Small intestine (tissue), 7 donors: Measurements from ENCODE around the gene RNF144B. TPM values are rescaled to one million over a fixed set of nuclear protein-coding genes. Genes with fewer than 3 reads are reported as not detected.
A peak's percentile ranks its signal among the peaks of the same experiment; 100 is the strongest.

ENCODE experiments used
- DNase-seq, 2 donors: peaks; one replicate each; pipeline versions ENCODE4 v3.0.0 to v3.0.0-alpha.2; 2013
- FAIRE-seq: peaks from 2 replicates; lab custom pipeline; 2012; peaks lifted over from hg19 to GRCh38; lab: Jason Lieb, UNC
- H3K27ac ChIP-seq, 3 donors: one replicate each; pipeline ENCODE4 v1.5.1; 2013; ENCODE audit warnings: low read length in 2 of 3, mild to moderate bottlenecking in 2 of 3, control low read depth in 1 of 3, inconsistent platforms in 1 of 3, low read depth in 1 of 3, moderate library complexity in 1 of 3
- H3K27me3 ChIP-seq, 3 donors: one replicate each; pipeline ENCODE4 v1.6.1; 2013; ENCODE audit warnings: low read length in 3 of 3, inconsistent platforms in 1 of 3; ENCODE audit not compliant: control insufficient read depth in 3 of 3, insufficient read depth in 3 of 3
- H3K36me3 ChIP-seq, 3 donors: one replicate each; pipeline ENCODE4 v1.6.1; 2013; ENCODE audit warnings: low read length in 3 of 3, inconsistent platforms in 1 of 3, low read depth in 1 of 3, mild to moderate bottlenecking in 1 of 3, moderate library complexity in 1 of 3; ENCODE audit not compliant: control insufficient read depth in 3 of 3, insufficient read depth in 2 of 3
- H3K4me1 ChIP-seq, 3 donors: one replicate each; pipeline ENCODE4 v1.6.1; 2013; ENCODE audit warnings: low read length in 2 of 3, inconsistent platforms in 1 of 3, low read depth in 1 of 3, mild to moderate bottlenecking in 1 of 3, moderate library complexity in 1 of 3; ENCODE audit not compliant: control insufficient read depth in 3 of 3, insufficient read depth in 2 of 3
- H3K4me3 ChIP-seq, 3 donors: one replicate each; pipeline ENCODE4 v1.5.1; 2013; ENCODE audit warnings: low read length in 3 of 3, control low read depth in 1 of 3, inconsistent platforms in 1 of 3, low read depth in 1 of 3, mild to moderate bottlenecking in 1 of 3, moderate library complexity in 1 of 3
- H3K9me3 ChIP-seq, 2 donors: one replicate each; pipeline ENCODE4 v1.6.1; 2013; ENCODE audit warnings: low read depth in 1 of 2, low read length in 1 of 2; ENCODE audit not compliant: control insufficient read depth in 2 of 2, insufficient read depth in 1 of 2
- WGBS, 3 donors: extraction: QIAGEN DNeasy Blood & Tissue Kit; methylation state at CpG; one replicate each; pipeline ENCODE4 v1.1.7; 2013; 5-methylcytosine and 5-hydroxymethylcytosine counted together
- polyA plus RNA-seq, 4 donors: library from polyadenylated mRNA; stranded (reverse) in 3 of 4; unstranded in 1 of 4; fragments of 200-250 nt in 3 of 4; fragments of 120-200 nt in 1 of 4; gene quantifications; one replicate each; pipeline versions ENCODE4 v1.2.1 to v1.2.3, GENCODE V29; 2013
- donor health status: healthy with polysubstance abuse.
- donor health status: control.
- donor health status: control.
- donor health status: Bipolar disorder and iron deficiency.
- donor health status: healthy.

Gene RNF144B
- polyA plus RNA-seq, 4 donors: 1.9 to 4.0 (median 3.1) TPM

DNA sequence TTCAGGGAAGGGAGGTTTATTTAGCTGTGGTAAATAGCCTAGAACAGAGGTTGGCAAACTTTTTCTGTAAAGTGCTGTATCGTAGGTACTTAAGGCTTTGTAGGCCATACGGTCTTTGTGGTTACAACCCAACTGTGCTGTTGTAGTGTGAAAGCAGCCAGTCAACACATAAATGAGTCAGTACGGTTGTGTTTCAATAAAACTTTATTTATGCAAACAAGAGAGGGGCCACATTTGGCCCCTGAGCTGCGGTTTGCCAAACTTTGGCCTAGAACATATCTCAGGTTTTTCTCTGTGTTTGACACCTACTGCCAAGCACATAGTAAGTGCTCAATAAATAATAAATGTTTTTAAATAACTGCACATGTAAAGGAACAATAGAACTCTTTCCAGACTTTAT is 102.2 kb downstream of the RNF144B start:
- 79 to 87% (median 85%) methylated on average over 4 of the region's 4 CpGs for WGBS, 3 donors
- Histone ChIP-seq H3K36me3 (no peaks in the 10 kb centered on the region), H3K27me3 (peaks cover 0 to 4% (median 0%) of the 10 kb centered on the region in 3 donors), H3K27ac (no peak overlapping the region), H3K4me3 (no peak overlapping the region), H3K9me3 (no peaks in the 10 kb centered on the region), H3K4me1 (peaks cover 0 to 4% (median 0%) of the 10 kb centered on the region in 3 donors)
- FAIRE-seq (no peak), DNase-seq (no peak)

DNA sequence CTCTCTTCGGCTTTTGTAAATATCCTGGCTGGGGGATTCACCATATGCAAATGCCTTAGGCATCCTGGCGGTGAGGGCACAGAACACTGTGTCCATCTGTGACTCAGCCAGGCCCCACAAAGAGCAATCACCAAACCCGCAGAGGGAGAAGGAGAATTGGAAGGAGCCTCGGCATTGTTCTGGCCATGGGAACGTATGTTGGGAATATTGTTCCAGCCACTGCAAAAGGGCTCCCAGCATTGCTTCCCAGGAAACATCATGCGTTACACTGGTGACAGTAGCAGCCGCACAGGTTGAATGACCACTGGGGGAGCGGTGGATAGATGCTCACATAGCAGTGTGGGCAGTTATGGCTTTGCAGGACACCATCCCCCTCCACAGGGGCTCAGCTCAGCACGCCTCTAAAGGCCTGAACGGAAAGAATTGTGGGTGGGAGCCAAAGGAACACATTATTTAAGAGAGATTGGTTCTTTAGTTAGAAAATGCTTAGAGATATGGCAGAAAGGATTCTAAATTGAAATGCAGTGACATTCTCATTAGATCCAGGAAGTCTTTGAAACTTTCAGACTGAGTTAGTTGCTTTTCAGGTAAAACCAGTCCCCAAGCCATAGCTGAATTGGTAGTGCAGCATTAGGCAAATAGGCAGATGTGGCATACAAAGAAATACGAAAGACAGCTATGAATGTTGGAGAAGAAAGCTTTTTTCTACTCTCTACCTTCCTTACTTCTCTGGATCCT is 104.3 kb downstream of the RNF144B start:
- Histone ChIP-seq H3K9me3 (no peaks in the 10 kb centered on the region), H3K27ac (no peak overlapping the region), H3K4me3 (no peak overlapping the region), H3K36me3 (no peaks in the 10 kb centered on the region), H3K27me3 (peaks cover 0 to 4% (median 0%) of the 10 kb centered on the region in 3 donors), H3K4me1 (peaks cover 0 to 5% (median 0%) of the 10 kb centered on the region in 3 donors)
- no peak for FAIRE-seq
- DNase-seq: no peak
- 86 to 91% (median 86%) methylated on average over 11 of the region's 11 CpGs for WGBS, 3 donors

DNA sequence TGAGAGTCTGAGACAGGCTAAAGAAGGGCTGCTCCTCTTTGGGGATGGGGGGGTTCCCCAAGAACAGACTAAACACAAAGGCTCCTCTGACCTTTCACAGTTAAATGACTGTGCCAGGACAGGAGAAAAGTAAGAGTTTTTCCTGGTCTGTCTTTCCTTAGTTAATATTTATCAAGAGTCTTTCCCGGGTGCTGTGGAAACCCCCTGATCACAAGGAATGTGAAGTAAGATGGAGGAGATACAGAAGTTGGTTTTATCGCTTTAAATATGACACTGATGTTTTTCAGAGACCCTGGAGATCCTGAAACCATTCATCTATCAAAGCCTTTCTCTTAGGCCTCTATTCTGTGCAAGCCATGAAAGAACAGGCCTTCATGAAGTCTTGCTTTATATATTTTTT is 105.8 kb downstream of the RNF144B start:
- no peaks in the 10 kb centered on the region for H3K36me3 ChIP-seq
- FAIRE-seq (no peak), DNase-seq (no peak)
- H3K27ac ChIP-seq: no peak overlapping the region
- no peaks in the 10 kb centered on the region for H3K9me3 ChIP-seq
- 51 to 73% (median 62%) methylated on average over 2 of the region's 2 CpGs for WGBS, 3 donors
- peaks cover 0 to 5% (median 0%) of the 10 kb centered on the region in 3 donors for H3K4me1 ChIP-seq
- H3K27me3 ChIP-seq: peaks cover 0 to 2% (median 0%) of the 10 kb centered on the region in 3 donors
- no peak overlapping the region for H3K4me3 ChIP-seq

DNA sequence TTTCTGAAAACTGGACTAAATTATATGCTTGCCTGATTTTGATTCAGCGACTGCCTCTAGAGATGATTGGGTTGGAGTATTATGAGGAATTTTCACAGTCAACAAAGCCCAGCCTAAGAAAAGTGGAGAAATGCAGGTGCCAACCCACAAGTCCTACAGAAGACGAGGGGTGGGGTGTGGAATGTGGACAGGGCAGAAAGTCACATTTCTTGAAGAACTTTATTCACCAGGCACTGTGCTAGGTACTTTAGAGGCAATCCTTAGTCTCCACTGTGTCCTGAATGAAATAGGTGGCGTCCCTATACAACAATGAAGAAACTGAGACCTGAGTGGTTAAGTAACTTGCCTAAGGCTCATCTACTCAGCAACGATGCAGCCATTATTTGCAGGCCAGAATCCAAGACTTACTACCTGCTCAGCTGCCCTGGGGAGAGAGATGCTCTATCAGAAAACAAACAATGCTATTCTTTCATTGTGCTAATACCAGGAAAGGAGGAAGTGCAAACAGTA is 106.3 kb downstream of the RNF144B start:
- H3K27me3 ChIP-seq: peaks cover 0 to 1% (median 0%) of the 10 kb centered on the region in 3 donors
- H3K4me3 ChIP-seq: no peak overlapping the region
- FAIRE-seq (no peak), DNase-seq (peak in 1 of 2 donors; percentile 11)
- H3K36me3 ChIP-seq: no peaks in the 10 kb centered on the region
- WGBS, 3 donors: 60 to 75% (median 62%) methylated on average over 4 of the region's 4 CpGs
- H3K27ac ChIP-seq: no peak overlapping the region
- no peaks in the 10 kb centered on the region for H3K9me3 ChIP-seq
- peaks cover 0 to 5% (median 0%) of the 10 kb centered on the region in 3 donors for H3K4me1 ChIP-seq

DNA sequence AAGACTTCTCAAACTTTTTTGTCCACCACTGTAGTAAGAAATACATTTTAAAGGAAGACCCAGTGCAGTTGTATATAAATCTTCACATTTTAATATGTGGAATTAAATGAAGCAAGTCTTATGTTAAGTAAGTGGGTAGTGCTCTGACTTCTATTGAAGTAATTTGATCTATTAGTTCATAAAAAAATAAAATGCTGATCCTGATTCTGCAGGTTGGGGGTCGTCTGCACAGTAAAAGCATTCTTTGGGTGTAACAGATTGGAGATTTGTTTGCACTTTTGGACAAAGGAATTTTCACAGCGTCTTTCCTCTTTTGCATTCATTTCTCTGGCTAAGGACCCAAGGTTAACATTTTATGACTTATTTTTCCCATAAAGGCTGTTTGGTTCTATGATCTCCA is 106.8 kb downstream of the RNF144B start:
- 8 to 24% (median 23%) methylated on average over 2 of the region's 2 CpGs for WGBS, 3 donors
- Histone ChIP-seq H3K27ac (no peak overlapping the region), H3K4me3 (no peak overlapping the region), H3K36me3 (no peaks in the 10 kb centered on the region), H3K27me3 (peaks cover 0 to 1% (median 0%) of the 10 kb centered on the region in 3 donors), H3K4me1 (peaks cover 0 to 5% (median 0%) of the 10 kb centered on the region in 3 donors), H3K9me3 (no peaks in the 10 kb centered on the region)
- DNase-seq (no peak), FAIRE-seq (no peak)

DNA sequence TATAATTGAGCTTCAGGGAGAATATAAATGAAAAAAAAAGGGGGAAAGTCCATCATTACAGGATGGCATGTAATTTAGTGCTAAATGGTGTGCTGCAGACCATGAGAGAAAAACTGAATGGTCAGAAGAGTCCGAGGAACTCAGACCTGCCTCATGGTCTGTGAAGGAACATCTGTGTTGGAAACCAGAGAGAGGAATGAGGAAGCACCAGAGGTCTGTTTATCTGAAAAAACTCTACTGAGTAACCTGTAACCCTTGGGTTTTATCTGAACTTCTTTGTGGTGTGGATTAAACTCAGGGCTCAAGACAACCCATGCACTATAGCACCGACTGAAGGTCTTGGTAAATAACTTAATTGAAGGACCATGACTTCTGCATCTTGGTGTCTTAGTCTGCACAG is 108.1 kb downstream of the RNF144B start:
- DNase-seq (no peak), FAIRE-seq (no peak)
- no peaks in the 10 kb centered on the region for H3K36me3 ChIP-seq
- WGBS, 3 donors: 15 to 45% (median 21%) methylated on average over 2 of the region's 2 CpGs
- H3K4me3 ChIP-seq: no peak overlapping the region
- H3K4me1 ChIP-seq: peaks cover 0 to 5% (median 0%) of the 10 kb centered on the region in 3 donors
- H3K27ac ChIP-seq: no peak overlapping the region
- no peaks in the 10 kb centered on the region for H3K27me3 ChIP-seq
- H3K9me3 ChIP-seq: no peaks in the 10 kb centered on the region

DNA sequence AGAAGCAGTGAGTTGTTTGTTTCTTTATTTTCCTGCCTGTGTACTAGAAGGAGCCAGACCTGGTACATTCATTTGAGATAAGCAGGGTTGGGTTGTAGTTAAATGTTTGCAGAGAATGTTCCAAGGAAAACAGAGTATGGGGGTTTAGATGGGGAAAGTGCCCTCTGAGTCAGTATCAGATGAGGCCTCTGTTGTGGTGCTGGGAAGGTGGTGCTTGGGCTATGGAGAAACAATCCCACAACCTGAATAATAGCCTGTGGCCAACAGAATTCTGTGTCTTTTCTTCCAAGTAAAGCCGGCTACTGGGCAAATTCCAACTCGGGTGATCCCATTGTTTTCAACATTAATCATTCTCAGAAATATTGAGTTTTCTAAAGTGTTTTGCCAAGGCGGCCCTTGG is 109.3 kb downstream of the RNF144B start:
- Histone ChIP-seq H3K4me1 (peaks cover 0 to 5% (median 0%) of the 10 kb centered on the region in 3 donors), H3K9me3 (no peaks in the 10 kb centered on the region), H3K36me3 (no peaks in the 10 kb centered on the region), H3K27ac (no peak overlapping the region), H3K27me3 (no peaks in the 10 kb centered on the region), H3K4me3 (no peak overlapping the region)
- 51 to 66% (median 59%) methylated on average over 3 of the region's 3 CpGs for WGBS, 3 donors
- FAIRE-seq (no peak), DNase-seq (no peak)

DNA sequence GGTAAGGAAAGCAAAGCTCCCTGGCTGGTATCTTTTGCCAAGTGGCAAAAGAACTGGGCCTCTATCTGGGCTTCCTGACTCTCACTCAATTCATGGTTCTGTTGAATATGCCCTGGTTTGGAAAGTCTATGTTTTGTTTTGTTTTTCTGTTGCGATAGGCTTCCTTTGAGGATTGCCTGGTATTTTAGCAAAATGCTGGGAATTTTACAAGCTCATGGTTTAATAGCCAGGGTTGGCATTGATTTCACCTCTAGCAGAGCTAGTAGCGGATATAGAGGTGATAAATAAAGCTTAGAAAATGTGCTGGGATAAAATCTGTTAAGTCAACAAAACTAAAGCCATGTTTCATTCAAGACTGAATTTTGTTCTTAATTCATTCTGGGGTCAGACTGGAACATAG is 109.9 kb downstream of the RNF144B start:
- Histone ChIP-seq H3K27ac (no peak overlapping the region), H3K27me3 (no peaks in the 10 kb centered on the region), H3K4me3 (no peak overlapping the region), H3K9me3 (no peaks in the 10 kb centered on the region), H3K4me1 (peaks cover 0 to 5% (median 0%) of the 10 kb centered on the region in 3 donors), H3K36me3 (no peaks in the 10 kb centered on the region)
- DNase-seq: no peak
- no peak for FAIRE-seq
- WGBS, 3 donors: 50 to 84% (median 64%) methylated on average over 2 of the region's 2 CpGs
